Psoas muscle (tissue), 8 donors: ENCODE measurements around the gene TMBIM1. TPM values are rescaled to one million over a fixed set of nuclear protein-coding genes. Genes with fewer than 3 reads are reported as not detected.

Source experiments
- ATAC-seq, 4 donors: fragments of 200-7000 bp; cut with Tn5 transposase; one replicate each; pipeline ENCODE4 v1.9.1; 2020; ENCODE audit warnings: moderate library complexity in 3 of 4, mild to moderate bottlenecking in 2 of 4
- DNase-seq, 2 donors: peaks; one replicate each; pipeline ENCODE4 v3.0.0-alpha.2; 2020
- H3K27ac ChIP-seq: fragments of 200-600 bp; one replicate; pipeline ENCODE4 v1.8.0; 2022
- H3K27me3 ChIP-seq, 3 donors: fragments of 200-600 bp in 1 of 3; one replicate each; pipeline versions ENCODE4 v1.6.1 to v1.8.0; 2013 to 2022; ENCODE audit warnings: low read length in 2 of 3, mild to moderate bottlenecking in 2 of 3, moderate library complexity in 1 of 3; ENCODE audit not compliant: insufficient read depth in 3 of 3
- H3K36me3 ChIP-seq, 2 donors: fragments of 200-600 bp in 1 of 2; one replicate each; pipeline versions ENCODE4 v1.6.1 to v1.8.0; 2013 to 2022; ENCODE audit warnings: low read depth in 1 of 2, mild to moderate bottlenecking in 1 of 2, moderate library complexity in 1 of 2; ENCODE audit not compliant: insufficient read depth in 1 of 2
- H3K4me1 ChIP-seq: fragments of 200-600 bp; one replicate; pipeline ENCODE4 v1.8.0; 2022
- H3K4me3 ChIP-seq: fragments of 200-600 bp; one replicate; pipeline ENCODE4 v1.8.0; 2022; ENCODE audit warnings: mild to moderate bottlenecking
- H3K9me3 ChIP-seq: fragments of 200-600 bp; one replicate; pipeline ENCODE4 v1.8.0; 2022
- WGBS, 3 donors: extraction: QIAGEN DNeasy Blood & Tissue Kit; methylation state at CpG; one replicate each; pipeline versions ENCODE4 v1.1.6 to v1.1.7; 2013; 5-methylcytosine and 5-hydroxymethylcytosine counted together
- intact Hi-C, 2 donors: fragments of 100-400 bp; cut with DNase I; formaldehyde crosslinking; loops; one replicate each; pipeline versions ENCODE4 v1.11.0 to v1.14.2; 2022
- polyA plus RNA-seq, 3 donors: library from polyadenylated mRNA; stranded (reverse); fragments of 200-250 nt; gene quantifications; one replicate each; pipeline ENCODE4 v1.2.3, GENCODE V29; 2013
- total RNA-seq, 4 donors: library from RNA; stranded (reverse); fragmentation: NEBNext Ultra II Directional in 2 of 4; extraction: Animal tissue kit (Norgen Biotek cat#: 25700) in 2 of 4; gene quantifications; one replicate each; pipeline versions ENCODE4 v1.2.1 to v1.2.4, GENCODE V29; 2021 to 2023
- TF ChIP-seq, protein P1 (sequence below): fragments of 200-600 bp; IDR thresholded peaks from one replicate; pipeline ENCODE4 v1.8.0; 2022; ENCODE audit warnings: antibody characterized with exemption
- donor health status: healthy with polysubstance abuse.
- donor health status: DM: no; HTN: no; CAD: no; lungs with moderate emphysema.
- donor health status: Bipolar disorder and iron deficiency.
- donor health status: healthy.
- donor health status: DM: yes; HTN: yes; CAD: no.
- donor health status: DM: no; HTN: no; CAD: no.
- donor health status: DM: no; HTN: no; CAD: no.
- donor health status: DM: yes; HTN: yes; CAD: no.

TMBIM1 gene
- total and polyA plus RNA-seq, 7 donors, result 152 to 264 (median 167) TPM

DNA sequence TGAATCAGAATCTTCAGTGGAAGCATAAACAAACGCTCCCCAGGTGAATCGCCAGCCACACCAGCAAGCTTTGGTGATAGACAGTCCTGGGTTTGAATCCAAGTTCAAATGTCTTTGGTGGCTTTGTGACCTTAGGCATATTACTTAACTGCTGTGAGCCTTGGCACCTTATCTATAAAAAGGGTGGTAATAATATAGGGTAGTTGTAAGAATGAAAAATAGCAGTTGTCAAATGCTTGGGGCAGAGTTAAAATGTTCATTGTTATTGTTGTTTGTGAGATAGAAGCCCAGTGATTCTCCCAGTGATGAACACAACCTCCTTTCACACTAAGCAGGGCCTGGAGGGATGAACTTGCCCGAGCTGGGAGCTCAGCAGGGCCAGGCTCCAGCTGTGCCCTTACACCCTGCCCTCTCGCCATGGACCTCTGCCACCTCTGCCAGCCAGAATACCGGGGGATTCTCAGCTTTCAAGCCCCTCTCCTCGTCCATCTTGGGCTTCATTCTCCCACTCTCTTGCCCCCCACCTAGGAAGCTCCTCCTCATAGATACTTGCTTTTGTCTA is 6.1 kb upstream of the TMBIM1 start:
- no peak for DNase-seq
- ATAC-seq, result no peak
- WGBS, 3 donors, result 69 to 83% (median 73%) methylated on average over 6 of the region's 6 CpGs

DNA sequence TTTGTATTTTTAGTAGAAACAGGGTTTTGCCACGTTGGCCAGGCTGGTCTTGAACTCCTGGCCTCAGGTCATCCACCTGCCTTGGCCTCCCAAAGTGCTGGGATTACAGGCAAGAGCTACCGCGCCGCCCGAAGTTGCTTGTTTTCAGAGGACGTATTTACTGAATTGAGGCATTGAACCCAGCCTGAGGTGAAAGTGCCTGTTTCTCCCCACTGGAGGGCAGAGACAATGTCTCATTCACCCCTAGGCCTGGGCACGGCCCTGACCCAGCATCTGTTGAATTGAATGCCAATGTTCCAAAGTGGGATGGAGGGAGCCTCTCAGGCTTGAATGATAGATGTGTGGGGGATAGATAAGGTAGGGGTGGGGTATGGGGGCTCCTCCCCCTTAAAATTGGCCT is 4.5 kb upstream of the TMBIM1 start:
- WGBS, 3 donors, result 84 to 92% (median 85%) methylated on average over 7 of the region's 7 CpGs
- Histone ChIP-seq H3K27me3 (no peaks in the 10 kb centered on the region), H3K36me3 (no peaks in the 10 kb centered on the region), H3K27ac (no peak overlapping the region), H3K9me3 (no peaks in the 10 kb centered on the region), H3K4me1 (no peaks in the 10 kb centered on the region), H3K4me3 (no peak overlapping the region)
- TF ChIP-seq, protein P1, sequence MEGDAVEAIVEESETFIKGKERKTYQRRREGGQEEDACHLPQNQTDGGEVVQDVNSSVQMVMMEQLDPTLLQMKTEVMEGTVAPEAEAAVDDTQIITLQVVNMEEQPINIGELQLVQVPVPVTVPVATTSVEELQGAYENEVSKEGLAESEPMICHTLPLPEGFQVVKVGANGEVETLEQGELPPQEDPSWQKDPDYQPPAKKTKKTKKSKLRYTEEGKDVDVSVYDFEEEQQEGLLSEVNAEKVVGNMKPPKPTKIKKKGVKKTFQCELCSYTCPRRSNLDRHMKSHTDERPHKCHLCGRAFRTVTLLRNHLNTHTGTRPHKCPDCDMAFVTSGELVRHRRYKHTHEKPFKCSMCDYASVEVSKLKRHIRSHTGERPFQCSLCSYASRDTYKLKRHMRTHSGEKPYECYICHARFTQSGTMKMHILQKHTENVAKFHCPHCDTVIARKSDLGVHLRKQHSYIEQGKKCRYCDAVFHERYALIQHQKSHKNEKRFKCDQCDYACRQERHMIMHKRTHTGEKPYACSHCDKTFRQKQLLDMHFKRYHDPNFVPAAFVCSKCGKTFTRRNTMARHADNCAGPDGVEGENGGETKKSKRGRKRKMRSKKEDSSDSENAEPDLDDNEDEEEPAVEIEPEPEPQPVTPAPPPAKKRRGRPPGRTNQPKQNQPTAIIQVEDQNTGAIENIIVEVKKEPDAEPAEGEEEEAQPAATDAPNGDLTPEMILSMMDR, result no peak
- intact Hi-C loops, result loop anchor here (10.0 kb wide), 3 partner anchors 168 to 368 kb away; partner anchors contain the start of genes CNOT9 (in 1 of the 2) and USP37 (in 1 of the 2)
- ATAC-seq, result no peak
- no peak for DNase-seq

More for the DNA sequence above, 6.1 kb upstream of the TMBIM1 start:
- intact Hi-C loops, result loop anchor here (10.0 kb wide), 3 partner anchors 166 to 366 kb away; partner anchors contain the start of genes CNOT9 (in 1 of the 2) and USP37 (in 1 of the 2)
- Histone ChIP-seq H3K4me3 (no peak overlapping the region), H3K27ac (peak overlapping the region; percentile 19), H3K36me3 (no peaks in the 10 kb centered on the region), H3K9me3 (no peaks in the 10 kb centered on the region), H3K27me3 (no peaks in the 10 kb centered on the region), H3K4me1 (no peaks in the 10 kb centered on the region)
- TF ChIP-seq, protein P1, result no peak

DNA sequence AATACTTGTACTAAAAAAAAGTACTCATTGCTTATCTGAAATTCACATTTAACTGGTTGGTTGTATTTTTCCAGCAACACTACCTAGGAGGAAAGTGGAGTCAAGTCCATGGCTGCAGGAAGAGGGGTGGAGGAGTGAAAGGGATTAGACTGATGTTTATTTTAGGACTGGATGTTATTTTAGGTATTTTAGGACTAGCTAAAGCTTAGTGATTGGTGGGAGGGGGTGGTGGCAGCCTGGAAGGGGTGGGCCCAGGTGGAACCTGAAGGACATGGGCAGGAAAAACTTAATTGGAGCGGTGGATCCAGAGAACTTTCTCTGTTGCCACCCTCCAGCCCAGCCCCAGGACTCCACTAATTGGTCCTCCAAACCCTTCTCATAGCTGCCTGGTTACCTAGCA is 3.9 kb upstream of the TMBIM1 start:
- intact Hi-C loops, result loop anchor here (10.0 kb wide), 3 partner anchors 169 to 369 kb away; partner anchors contain the start of genes CNOT9 (in 1 of the 2) and USP37 (in 1 of the 2)
- TF ChIP-seq, protein P1, result no peak
- H3K9me3 ChIP-seq, result no peaks in the 10 kb centered on the region
- H3K36me3 ChIP-seq, result no peaks in the 10 kb centered on the region
- H3K27me3 ChIP-seq, result no peaks in the 10 kb centered on the region
- H3K27ac ChIP-seq, result no peak overlapping the region
- no peak for DNase-seq
- 75 to 91% (median 89%) methylated on average over 1 of the region's 1 CpG for WGBS, 3 donors
- ATAC-seq, result no peak
- H3K4me1 ChIP-seq, result peaks cover 3% of the 10 kb centered on the region
- H3K4me3 ChIP-seq, result no peak overlapping the region

DNA sequence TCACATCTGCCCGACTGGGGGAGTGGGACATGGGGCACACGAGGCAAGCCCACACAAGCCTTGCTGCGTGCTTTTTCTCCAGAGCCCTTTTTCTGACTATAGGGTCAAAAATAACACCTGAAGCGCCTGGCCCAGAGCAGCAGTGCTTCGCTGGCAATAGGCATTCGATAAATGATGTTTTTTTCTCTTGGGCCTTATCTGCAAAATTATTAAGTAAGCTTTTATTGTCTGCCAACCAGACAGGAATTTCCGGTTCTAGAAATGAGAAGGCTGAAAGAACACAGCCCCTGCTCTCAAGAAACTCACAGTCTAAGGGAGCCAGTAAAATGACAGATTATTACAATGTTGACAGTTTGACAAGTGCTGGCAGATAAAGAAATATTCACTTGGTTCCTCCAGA is 2.7 kb upstream of the TMBIM1 start:
- TF ChIP-seq, protein P1, result no peak
- Histone ChIP-seq H3K27me3 (no peaks in the 10 kb centered on the region), H3K9me3 (no peaks in the 10 kb centered on the region), H3K36me3 (no peaks in the 10 kb centered on the region), H3K4me1 (peaks cover 15% of the 10 kb centered on the region), H3K4me3 (no peak overlapping the region), H3K27ac (no peak overlapping the region)
- no peak for DNase-seq
- intact Hi-C loops, result loop anchor here (10.0 kb wide), 3 partner anchors 170 to 370 kb away; partner anchors contain the start of genes CNOT9 (in 1 of the 2) and USP37 (in 1 of the 2)
- WGBS, 3 donors, result 81 to 87% (median 85%) methylated on average over 7 of the region's 7 CpGs
- no peak for ATAC-seq
